Neural cell (in vitro differentiated cells): ENCODE data around the gene SEC16A.

Experiments used
- EZH2 ChIP-seq: fragments of 200-600, 300-800 bp; shearing (Covaris generic), sonication (generic); IDR thresholded peaks from 2 replicates; pipeline ENCODE4 v1.6.1; 2014; ENCODE audit warnings: antibody characterized with exemption, low read length, borderline replicate concordance, mild to moderate bottlenecking; ENCODE audit not compliant: insufficient read depth, poor library complexity, severe bottlenecking
- MXI1 ChIP-seq: fragments of 450-650 bp; conservative IDR thresholded peaks from 2 replicates; pipeline ENCODE4 v1.6.1; 2014; ENCODE audit warnings: antibody characterized with exemption, mild to moderate bottlenecking; ENCODE audit not compliant: poor library complexity, severe bottlenecking
- POLR2AphosphoS5 ChIP-seq: IDR thresholded peaks from 2 replicates; pipeline ENCODE4 v1.6.1; 2012
- RAD21 ChIP-seq: fragments of 450-650 bp; conservative IDR thresholded peaks from 2 replicates; pipeline ENCODE4 v1.6.1; 2014; ENCODE audit warnings: antibody characterized with exemption, mild to moderate bottlenecking, moderate library complexity
- SMC3 ChIP-seq: fragments of 450-650 bp; conservative IDR thresholded peaks from 2 replicates; pipeline ENCODE4 v1.6.1; 2014; ENCODE audit warnings: antibody characterized with exemption, mild to moderate bottlenecking, moderate library complexity; ENCODE audit not compliant: poor library complexity
- TAF1 ChIP-seq: IDR thresholded peaks from 2 replicates; pipeline ENCODE4 v1.6.1; 2012; ENCODE audit warnings: low read depth
- TF ChIP-seq, protein P1 (sequence below): fragments of 450-650 bp; IDR thresholded peaks from 2 replicates; pipeline ENCODE4 v1.5.1; 2014; ENCODE audit warnings: antibody characterized with exemption, mild to moderate bottlenecking, moderate library complexity; ENCODE audit not compliant: poor library complexity, severe bottlenecking
- TF ChIP-seq, protein P2 (sequence below): IDR thresholded peaks from 2 replicates; pipeline ENCODE4 v1.6.1; 2012; ENCODE audit warnings: borderline replicate concordance

DNA sequence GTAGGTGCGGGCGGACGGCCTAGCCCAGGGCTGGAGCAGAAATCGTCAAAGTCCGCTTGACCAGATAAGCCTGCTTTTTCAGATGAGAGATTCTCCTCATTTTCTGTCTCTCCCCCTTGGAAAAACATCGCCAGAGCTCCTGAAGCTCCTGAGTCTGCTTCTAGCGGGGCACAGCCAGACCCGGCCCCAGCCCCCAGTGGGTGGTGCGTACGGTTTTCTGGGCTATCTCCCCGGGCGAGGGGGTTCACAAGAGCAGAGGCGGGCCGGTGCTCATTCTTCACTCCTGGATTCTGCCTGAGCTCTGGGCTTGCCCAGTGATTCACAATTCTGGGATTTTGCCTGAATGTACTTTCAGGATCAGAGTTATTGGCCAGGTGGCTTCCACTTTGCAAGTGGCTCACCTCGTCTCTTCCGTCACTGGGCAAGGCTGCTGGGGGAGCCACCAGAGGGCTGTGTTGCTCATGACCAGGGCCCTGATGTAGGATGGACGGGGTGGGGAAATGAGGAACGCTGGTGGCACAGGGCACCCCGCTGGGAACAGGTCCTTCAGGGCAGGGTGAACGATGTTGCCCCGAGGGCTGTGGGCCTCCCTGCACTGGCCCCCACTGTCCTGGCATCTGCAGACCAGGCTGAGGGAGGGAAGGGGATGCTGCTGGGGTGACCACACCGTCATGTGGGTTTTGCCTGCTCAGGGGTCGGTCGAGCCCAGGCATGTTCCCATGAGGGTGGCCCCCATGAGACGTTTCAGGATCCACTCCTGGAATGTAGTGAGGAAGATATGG is 6.3 kb downstream of the SEC16A start:
- TF ChIP-seq, protein P1, sequence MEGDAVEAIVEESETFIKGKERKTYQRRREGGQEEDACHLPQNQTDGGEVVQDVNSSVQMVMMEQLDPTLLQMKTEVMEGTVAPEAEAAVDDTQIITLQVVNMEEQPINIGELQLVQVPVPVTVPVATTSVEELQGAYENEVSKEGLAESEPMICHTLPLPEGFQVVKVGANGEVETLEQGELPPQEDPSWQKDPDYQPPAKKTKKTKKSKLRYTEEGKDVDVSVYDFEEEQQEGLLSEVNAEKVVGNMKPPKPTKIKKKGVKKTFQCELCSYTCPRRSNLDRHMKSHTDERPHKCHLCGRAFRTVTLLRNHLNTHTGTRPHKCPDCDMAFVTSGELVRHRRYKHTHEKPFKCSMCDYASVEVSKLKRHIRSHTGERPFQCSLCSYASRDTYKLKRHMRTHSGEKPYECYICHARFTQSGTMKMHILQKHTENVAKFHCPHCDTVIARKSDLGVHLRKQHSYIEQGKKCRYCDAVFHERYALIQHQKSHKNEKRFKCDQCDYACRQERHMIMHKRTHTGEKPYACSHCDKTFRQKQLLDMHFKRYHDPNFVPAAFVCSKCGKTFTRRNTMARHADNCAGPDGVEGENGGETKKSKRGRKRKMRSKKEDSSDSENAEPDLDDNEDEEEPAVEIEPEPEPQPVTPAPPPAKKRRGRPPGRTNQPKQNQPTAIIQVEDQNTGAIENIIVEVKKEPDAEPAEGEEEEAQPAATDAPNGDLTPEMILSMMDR: no peak
- TF ChIP-seq, protein P2, sequence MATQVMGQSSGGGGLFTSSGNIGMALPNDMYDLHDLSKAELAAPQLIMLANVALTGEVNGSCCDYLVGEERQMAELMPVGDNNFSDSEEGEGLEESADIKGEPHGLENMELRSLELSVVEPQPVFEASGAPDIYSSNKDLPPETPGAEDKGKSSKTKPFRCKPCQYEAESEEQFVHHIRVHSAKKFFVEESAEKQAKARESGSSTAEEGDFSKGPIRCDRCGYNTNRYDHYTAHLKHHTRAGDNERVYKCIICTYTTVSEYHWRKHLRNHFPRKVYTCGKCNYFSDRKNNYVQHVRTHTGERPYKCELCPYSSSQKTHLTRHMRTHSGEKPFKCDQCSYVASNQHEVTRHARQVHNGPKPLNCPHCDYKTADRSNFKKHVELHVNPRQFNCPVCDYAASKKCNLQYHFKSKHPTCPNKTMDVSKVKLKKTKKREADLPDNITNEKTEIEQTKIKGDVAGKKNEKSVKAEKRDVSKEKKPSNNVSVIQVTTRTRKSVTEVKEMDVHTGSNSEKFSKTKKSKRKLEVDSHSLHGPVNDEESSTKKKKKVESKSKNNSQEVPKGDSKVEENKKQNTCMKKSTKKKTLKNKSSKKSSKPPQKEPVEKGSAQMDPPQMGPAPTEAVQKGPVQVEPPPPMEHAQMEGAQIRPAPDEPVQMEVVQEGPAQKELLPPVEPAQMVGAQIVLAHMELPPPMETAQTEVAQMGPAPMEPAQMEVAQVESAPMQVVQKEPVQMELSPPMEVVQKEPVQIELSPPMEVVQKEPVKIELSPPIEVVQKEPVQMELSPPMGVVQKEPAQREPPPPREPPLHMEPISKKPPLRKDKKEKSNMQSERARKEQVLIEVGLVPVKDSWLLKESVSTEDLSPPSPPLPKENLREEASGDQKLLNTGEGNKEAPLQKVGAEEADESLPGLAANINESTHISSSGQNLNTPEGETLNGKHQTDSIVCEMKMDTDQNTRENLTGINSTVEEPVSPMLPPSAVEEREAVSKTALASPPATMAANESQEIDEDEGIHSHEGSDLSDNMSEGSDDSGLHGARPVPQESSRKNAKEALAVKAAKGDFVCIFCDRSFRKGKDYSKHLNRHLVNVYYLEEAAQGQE: no peak
- TF ChIP-seq MXI1 (no peak), TAF1 (no peak), RAD21 (no peak), POLR2AphosphoS5 (no peak), SMC3 (no peak), EZH2 (no peak)
